Spleen (tissue), 7 donors: ENCODE results near the gene CELF1.

Experiments used
- POLR2A ChIP-seq, 3 donors: fragments of 450-650 bp; IDR thresholded peaks; one replicate each; pipeline ENCODE4 v1.5.1; 2017; ENCODE audit warnings: antibody characterized with exemption in 3 of 3, mild to moderate bottlenecking in 1 of 3
- POLR2AphosphoS5 ChIP-seq, 3 donors: sonication (generic); formaldehyde crosslinking; IDR thresholded peaks; one replicate each; pipeline ENCODE4 v1.5.1; 2017; ENCODE audit warnings: antibody characterized with exemption in 3 of 3
- TF ChIP-seq, protein P1 (sequence below), 11 experiments: fragments of 200-600 bp in 7 of 11; fragments of 450-650 bp in 4 of 11; sonication (generic) in 4 of 11; IDR thresholded peaks in 8 of 11; conservative IDR thresholded peaks in 3 of 11; 1 replicate in 7 of 11; 2 replicates in 4 of 11; pipeline versions ENCODE4 v1.4.0 to v1.8.0; 2016 to 2021; ENCODE audit warnings: antibody characterized with exemption in 11 of 11, inconsistent platforms in 4 of 11, mild to moderate bottlenecking in 1 of 11
- donor health status: DM: no; HTN: no; CAD: no; lungs with moderate emphysema.
- donor health status: DM: no; HTN: no; CAD: no.
- donor health status: DM: no; HTN: no; CAD: no.

- TF ChIP-seq, protein P1, sequence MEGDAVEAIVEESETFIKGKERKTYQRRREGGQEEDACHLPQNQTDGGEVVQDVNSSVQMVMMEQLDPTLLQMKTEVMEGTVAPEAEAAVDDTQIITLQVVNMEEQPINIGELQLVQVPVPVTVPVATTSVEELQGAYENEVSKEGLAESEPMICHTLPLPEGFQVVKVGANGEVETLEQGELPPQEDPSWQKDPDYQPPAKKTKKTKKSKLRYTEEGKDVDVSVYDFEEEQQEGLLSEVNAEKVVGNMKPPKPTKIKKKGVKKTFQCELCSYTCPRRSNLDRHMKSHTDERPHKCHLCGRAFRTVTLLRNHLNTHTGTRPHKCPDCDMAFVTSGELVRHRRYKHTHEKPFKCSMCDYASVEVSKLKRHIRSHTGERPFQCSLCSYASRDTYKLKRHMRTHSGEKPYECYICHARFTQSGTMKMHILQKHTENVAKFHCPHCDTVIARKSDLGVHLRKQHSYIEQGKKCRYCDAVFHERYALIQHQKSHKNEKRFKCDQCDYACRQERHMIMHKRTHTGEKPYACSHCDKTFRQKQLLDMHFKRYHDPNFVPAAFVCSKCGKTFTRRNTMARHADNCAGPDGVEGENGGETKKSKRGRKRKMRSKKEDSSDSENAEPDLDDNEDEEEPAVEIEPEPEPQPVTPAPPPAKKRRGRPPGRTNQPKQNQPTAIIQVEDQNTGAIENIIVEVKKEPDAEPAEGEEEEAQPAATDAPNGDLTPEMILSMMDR (IDR thresholded peaks at IDR 0.05 in 8 of 11, conservative IDR thresholded peaks at IDR 0.05 in 3 of 11): no peak
- no peak for TF ChIP-seq POLR2A (IDR thresholded peaks at IDR 0.05)
- no peak for TF ChIP-seq POLR2AphosphoS5 (IDR thresholded peaks at IDR 0.05)
These were observed 109.1 kb downstream of the CELF1 start for GRCh38 chr11:47443817-47444216.
